NB4 (cell line): ENCODE results near the gene TUBGCP5.
"Not testable (repeated sequence)": the region's sequence is repeated elsewhere in the genome, so short reads cannot be mapped to it uniquely, and the experiment has no call there.

Source experiments
- DNase-seq: peaks from one replicate; pipeline ENCODE4 v3.0.0; 2010; ENCODE audit warnings: low read depth
- H3K4me3 ChIP-seq: one replicate; pipeline ENCODE4 v1.5.1; 2011; ENCODE audit warnings: mild to moderate bottlenecking, low read depth, low read length, moderate library complexity
- MYC ChIP-seq: IDR thresholded peaks from 2 replicates; pipeline ENCODE4 v1.6.1; 2011; ENCODE audit warnings: low read depth, low read length
- POLR2A ChIP-seq: IDR thresholded peaks from 2 replicates; pipeline ENCODE4 v1.6.1; 2011; ENCODE audit warnings: mild to moderate bottlenecking; ENCODE audit not compliant: insufficient read length; ENCODE audit errors: extremely low read depth
- TF ChIP-seq, protein P1 (sequence below): IDR thresholded peaks from 2 replicates; pipeline ENCODE4 v1.6.1; 2011; ENCODE audit warnings: low read depth, low read length
- TF ChIP-seq, protein P2 (sequence below): IDR thresholded peaks from one replicate; pipeline ENCODE4 v1.5.1; 2012; ENCODE audit warnings: low read depth, low read length

The TUBGCP5 gene

DNA sequence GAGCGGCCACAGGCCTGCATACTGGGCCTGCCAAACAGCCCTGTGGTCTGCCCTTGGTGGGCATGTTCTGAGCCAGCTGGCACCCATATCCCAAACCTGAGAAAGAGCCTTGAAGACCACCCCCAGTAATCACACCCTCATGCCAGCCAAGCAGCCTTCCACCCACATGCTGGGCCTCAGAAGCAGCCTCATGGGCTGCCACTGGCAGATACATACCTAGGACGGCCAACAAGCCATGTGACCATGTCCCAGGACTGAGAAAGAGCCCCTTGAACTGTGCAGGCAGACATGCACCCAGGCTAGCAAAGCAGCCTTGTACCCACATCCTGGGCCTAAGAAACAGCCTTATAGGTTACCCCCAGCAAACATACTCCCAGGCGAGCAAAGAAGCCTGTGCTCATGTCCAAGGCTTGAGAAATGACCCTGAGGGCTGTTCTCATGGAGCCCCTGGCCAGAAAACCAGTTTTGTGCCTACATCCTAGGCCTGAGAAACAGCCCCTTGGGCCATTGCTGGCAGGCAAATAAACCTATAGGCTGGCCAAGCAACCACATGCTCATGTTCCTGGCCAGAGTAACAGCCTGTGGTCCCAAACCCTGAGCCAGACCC, 24.9 kb downstream of the TUBGCP5 start:
- no peak for DNase-seq
- H3K4me3 ChIP-seq: no peak overlapping the region
- TF ChIP-seq POLR2A (no peak), MYC (no peak)
- TF ChIP-seq, protein P1, sequence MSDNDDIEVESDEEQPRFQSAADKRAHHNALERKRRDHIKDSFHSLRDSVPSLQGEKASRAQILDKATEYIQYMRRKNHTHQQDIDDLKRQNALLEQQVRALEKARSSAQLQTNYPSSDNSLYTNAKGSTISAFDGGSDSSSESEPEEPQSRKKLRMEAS: no peak
- TF ChIP-seq, protein P2, sequence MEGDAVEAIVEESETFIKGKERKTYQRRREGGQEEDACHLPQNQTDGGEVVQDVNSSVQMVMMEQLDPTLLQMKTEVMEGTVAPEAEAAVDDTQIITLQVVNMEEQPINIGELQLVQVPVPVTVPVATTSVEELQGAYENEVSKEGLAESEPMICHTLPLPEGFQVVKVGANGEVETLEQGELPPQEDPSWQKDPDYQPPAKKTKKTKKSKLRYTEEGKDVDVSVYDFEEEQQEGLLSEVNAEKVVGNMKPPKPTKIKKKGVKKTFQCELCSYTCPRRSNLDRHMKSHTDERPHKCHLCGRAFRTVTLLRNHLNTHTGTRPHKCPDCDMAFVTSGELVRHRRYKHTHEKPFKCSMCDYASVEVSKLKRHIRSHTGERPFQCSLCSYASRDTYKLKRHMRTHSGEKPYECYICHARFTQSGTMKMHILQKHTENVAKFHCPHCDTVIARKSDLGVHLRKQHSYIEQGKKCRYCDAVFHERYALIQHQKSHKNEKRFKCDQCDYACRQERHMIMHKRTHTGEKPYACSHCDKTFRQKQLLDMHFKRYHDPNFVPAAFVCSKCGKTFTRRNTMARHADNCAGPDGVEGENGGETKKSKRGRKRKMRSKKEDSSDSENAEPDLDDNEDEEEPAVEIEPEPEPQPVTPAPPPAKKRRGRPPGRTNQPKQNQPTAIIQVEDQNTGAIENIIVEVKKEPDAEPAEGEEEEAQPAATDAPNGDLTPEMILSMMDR: no peak

DNA sequence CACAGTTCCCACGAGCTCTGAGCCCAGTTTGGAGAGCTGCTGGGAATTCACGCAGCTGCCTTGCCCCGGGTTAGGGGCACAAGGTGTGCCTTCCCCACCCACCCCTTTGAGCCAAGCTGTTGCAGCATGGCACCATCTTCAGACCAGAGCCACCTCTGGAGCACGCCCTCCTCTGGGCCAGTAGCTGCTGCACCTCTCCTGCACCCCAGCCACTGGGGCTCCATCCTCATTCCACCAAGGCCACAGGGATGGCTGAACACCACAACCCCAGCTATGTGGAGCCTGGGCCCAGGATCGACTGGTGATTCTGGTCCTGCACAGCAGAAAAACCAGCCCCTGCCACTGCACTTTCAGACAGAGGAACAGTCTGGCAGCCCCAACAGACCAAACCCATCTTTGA, 25.7 kb downstream of the TUBGCP5 start:
- DNase-seq: no peak
- no peak overlapping the region for H3K4me3 ChIP-seq
- TF ChIP-seq, protein P2: no peak
- TF ChIP-seq POLR2A (no peak), MYC (no peak)
- TF ChIP-seq, protein P1: no peak

DNA sequence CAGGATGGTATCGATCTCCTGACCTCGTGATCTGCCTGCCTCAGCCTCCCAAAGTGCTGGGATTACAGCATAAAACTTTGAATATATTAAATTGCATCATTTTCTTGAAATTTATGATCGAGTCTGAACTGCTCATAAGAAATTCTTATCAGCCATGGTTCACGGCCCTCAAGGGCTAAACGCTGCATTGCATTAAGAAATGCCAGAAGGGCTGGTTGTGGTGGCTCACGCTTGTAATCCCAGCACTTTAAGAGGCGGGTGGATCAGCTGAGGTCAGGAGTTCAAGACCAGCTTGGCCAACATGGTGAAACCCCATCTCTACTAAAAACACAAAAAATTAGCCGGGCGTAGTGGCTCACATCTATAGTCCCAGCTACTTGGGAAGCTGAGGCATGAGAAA, 26.8 kb downstream of the TUBGCP5 start:
- not testable (repeated sequence) for DNase-seq, H3K4me3 ChIP-seq

DNA sequence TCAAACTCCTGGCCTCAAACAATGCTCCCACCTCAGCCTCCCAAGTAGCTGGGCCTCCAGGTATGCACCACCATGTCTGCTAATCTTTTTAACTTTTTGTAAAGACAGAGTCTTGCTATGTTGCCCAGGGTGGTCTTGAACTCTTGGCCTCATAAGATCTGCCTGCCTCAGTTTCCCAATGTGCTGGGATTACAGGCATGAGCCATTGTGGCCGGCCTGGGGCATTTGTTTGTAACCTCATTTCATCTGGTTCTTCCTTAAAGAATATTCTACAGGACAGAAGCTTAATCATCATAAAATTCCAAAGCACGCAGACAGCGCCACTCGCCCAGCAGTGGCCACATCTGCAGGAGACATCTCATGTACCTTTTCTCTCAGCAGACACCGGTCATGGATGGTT, 35.6 kb downstream of the TUBGCP5 start:
- TF ChIP-seq, protein P1: no peak
- TF ChIP-seq MYC: no peak
- TF ChIP-seq, protein P2: no peak
- TF ChIP-seq POLR2A: no peak
- H3K4me3 ChIP-seq: no peak overlapping the region

DNA sequence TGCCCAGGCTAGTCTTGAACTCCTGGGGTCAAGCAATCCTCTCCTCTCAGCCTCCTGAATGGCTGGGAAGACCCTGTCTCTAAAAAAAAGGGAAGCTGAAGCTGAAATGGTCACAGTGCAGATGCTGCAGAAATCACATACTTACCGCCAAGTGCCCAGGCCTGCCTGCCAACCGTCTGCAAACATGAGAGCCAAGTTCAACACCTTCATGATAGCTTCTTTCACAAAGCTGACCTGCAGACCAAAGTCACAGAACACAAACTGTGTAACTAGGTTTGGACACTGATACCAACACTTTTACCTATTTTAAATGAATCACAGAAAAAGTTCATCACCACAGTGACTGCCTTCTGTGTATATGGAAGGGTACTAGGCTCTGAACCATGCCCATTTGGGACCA, 36.4 kb downstream of the TUBGCP5 start:
- H3K4me3 ChIP-seq: no peak overlapping the region
- TF ChIP-seq, protein P2: no peak
- no peak for TF ChIP-seq POLR2A
- TF ChIP-seq, protein P1: no peak
- TF ChIP-seq MYC: no peak
- no peak for DNase-seq

More for the DNA sequence above, 35.6 kb downstream of the TUBGCP5 start:
- no peak for DNase-seq

DNA sequence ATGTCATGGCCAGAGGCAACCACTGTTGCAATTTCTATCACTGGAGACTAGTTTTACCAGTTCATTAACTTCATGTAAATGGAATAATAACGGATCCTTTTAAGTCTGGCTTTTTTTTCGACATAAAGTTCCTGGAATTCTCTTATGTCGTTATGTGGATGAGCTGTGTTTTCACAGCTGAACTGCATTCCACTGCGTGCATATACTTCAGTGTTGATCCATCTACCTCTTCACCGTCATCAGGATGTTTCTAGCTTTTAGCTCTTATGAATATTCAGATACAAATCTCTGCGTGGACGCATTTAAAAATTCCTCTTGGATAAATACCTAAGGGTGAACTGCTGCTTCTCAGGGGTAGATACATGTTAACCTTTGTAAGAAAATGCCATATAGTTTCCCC, 43.6 kb downstream of the TUBGCP5 start:
- H3K4me3 ChIP-seq: no peak overlapping the region
- DNase-seq: no peak
- TF ChIP-seq MYC: no peak
- no peak for TF ChIP-seq POLR2A
- TF ChIP-seq, protein P1: no peak
- TF ChIP-seq, protein P2: no peak
